ENCODE results near the gene CPNE6.

CPNE6 gene

DNA sequence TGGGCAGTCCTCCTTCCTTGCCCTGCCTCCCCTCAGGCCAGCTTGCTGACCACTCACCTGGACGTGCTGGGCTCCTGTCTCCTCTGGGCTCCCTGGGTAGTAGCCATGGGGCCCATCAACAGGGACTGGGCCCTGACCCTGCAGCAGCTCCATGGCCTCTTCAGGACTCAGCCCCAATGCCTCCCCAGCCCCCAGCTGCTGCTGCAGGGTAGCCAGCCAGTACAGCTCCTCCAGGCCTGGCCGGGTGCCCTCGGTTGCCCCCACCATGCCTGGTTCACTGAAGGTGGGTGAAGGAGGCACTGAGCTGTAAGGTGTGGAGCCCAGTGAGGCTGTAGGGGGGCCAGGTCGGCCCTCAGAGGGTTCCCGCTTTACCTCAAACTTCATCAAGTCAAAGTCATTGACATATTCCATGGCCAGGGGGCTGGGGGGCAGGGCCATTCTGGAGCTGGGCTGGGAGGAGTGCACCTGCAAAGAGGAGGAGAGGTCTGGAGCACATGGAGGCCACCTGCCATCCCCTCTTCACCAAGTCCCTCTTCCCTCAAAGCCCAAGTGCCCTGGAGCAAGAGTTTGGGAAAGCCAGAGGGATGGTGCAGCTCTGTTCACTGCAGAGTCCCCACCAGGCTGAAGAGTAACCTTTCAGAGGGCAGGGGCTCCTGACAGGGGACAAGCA lies 11.2 kb downstream of the CPNE6 start:
- Histone ChIP-seq H3K27ac (ENCODE audit: low read depth, low read length) (no peak overlapping the region), H3K4me1 (ENCODE audit: insufficient read depth, low read length) (peaks cover 20% of the 10 kb centered on the region), H3K27me3 (ENCODE audit: insufficient read depth, low read length) (peaks cover 47% of the 10 kb centered on the region), H3K9me3 (ENCODE audit: insufficient read depth, low read depth, low read length) (no peaks in the 10 kb centered on the region), H3K36me3 (ENCODE audit: insufficient read depth, low read length) (no peaks in the 10 kb centered on the region), H3K9ac (ENCODE audit: low read depth, low read length) (no peak overlapping the region), H3K4me3 (ENCODE audit: low read length) (no peak overlapping the region)
- 90% methylated on average over 5 of the region's 5 CpGs for WGBS

GRCh38 chr14:24083462-24083861 lies 12.1 kb downstream of the CPNE6 start:
- Histone ChIP-seq H3K27ac (ENCODE audit: low read depth, low read length) (no peak overlapping the region), H3K9ac (ENCODE audit: low read depth, low read length) (no peak overlapping the region), H3K4me3 (ENCODE audit: low read length) (no peak overlapping the region), H3K27me3 (ENCODE audit: insufficient read depth, low read length) (peaks cover 47% of the 10 kb centered on the region), H3K4me1 (ENCODE audit: insufficient read depth, low read length) (peaks cover 20% of the 10 kb centered on the region), H3K36me3 (ENCODE audit: insufficient read depth, low read length) (no peaks in the 10 kb centered on the region), H3K9me3 (ENCODE audit: insufficient read depth, low read depth, low read length) (no peaks in the 10 kb centered on the region)
- 90% methylated on average over 3 of the region's 3 CpGs for WGBS

DNA sequence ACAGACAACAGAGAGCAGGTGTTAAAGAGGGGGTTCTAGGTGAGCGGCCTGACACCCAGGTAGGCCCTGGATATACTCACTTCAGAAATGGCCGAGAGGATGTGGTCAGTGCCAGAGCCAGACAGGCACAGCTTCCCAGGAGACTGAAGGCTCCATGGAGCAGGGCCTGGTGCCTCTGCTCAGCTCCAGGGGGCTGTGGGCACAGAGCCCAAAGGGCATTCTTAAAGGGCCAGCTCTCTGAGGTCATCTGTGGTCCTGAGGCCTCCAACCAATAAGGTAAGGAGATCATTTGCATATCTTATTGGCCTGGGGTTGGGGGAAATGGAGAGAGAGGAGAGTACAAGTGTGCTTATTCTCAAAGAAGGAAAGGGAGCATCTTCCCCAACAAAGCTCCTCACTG lies 13.1 kb downstream of the CPNE6 start:
- H3K4me3 ChIP-seq (ENCODE audit: low read length), result no peak overlapping the region
- H3K4me1 ChIP-seq (ENCODE audit: insufficient read depth, low read length), result peaks cover 18% of the 10 kb centered on the region
- 89% methylated on average over 2 of the region's 2 CpGs for WGBS
- peaks cover 47% of the 10 kb centered on the region for H3K27me3 ChIP-seq (ENCODE audit: insufficient read depth, low read length)
- H3K9me3 ChIP-seq (ENCODE audit: insufficient read depth, low read depth, low read length), result no peaks in the 10 kb centered on the region
- H3K9ac ChIP-seq (ENCODE audit: low read depth, low read length), result no peak overlapping the region
- H3K36me3 ChIP-seq (ENCODE audit: insufficient read depth, low read length), result no peaks in the 10 kb centered on the region
- H3K27ac ChIP-seq (ENCODE audit: low read depth, low read length), result no peak overlapping the region

- H3K9ac ChIP-seq (ENCODE audit: low read depth, low read length), result no peak overlapping the region
- no peaks in the 10 kb centered on the region for H3K36me3 ChIP-seq (ENCODE audit: insufficient read depth, low read length)
- 88% methylated on average over 2 of the region's 3 CpGs for WGBS
- H3K4me1 ChIP-seq (ENCODE audit: insufficient read depth, low read length), result peaks cover 11% of the 10 kb centered on the region
- no peak overlapping the region for H3K4me3 ChIP-seq (ENCODE audit: low read length)
- no peak overlapping the region for H3K27ac ChIP-seq (ENCODE audit: low read depth, low read length)
- no peaks in the 10 kb centered on the region for H3K9me3 ChIP-seq (ENCODE audit: insufficient read depth, low read depth, low read length)
- peaks cover 42% of the 10 kb centered on the region for H3K27me3 ChIP-seq (ENCODE audit: insufficient read depth, low read length)
These were observed 13.9 kb downstream of the CPNE6 start for GRCh38 chr14:24085215-24085614.

GRCh38 chr14:24086193-24086955 lies 15.0 kb downstream of the CPNE6 start:
- no peak overlapping the region for H3K9ac ChIP-seq (ENCODE audit: low read depth, low read length)
- no peak overlapping the region for H3K27ac ChIP-seq (ENCODE audit: low read depth, low read length)
- H3K36me3 ChIP-seq (ENCODE audit: insufficient read depth, low read length), result no peaks in the 10 kb centered on the region
- H3K27me3 ChIP-seq (ENCODE audit: insufficient read depth, low read length), result peaks cover 31% of the 10 kb centered on the region
- H3K4me3 ChIP-seq (ENCODE audit: low read length), result no peak overlapping the region
- WGBS, result 64% methylated on average over 3 of the region's 3 CpGs
- no peaks in the 10 kb centered on the region for H3K9me3 ChIP-seq (ENCODE audit: insufficient read depth, low read depth, low read length)
- 0 out of 2 replicates have a peak, but pooled peaks cover 4% of the 10 kb centered on the region for H3K4me1 ChIP-seq (ENCODE audit: insufficient read depth, low read length)

DNA sequence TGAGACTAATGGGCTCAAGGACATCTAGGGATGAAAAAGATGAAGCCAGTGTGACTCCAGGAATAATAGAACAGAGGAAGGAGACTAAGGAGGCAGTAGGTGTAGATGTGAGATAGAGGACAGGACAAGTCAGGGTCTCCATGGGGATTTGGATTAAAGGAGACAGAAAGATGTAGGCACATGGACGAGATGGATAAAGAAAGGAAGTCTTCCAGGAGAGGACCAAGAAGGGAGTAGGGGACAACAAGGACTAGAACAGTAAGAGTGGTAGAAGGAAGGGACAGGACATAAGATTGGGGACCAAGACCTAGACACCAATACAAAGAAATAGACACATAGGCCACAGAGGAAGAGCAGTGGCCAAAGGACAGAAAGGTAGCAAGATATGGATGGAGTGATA lies 15.6 kb downstream of the CPNE6 start:
- 0 out of 2 replicates have a peak, but pooled peaks cover 1% of the 10 kb centered on the region for H3K4me1 ChIP-seq (ENCODE audit: insufficient read depth, low read length)
- no peaks in the 10 kb centered on the region for H3K36me3 ChIP-seq (ENCODE audit: insufficient read depth, low read length)
- no peaks in the 10 kb centered on the region for H3K9me3 ChIP-seq (ENCODE audit: insufficient read depth, low read depth, low read length)
- WGBS, result 84% methylated on average over 1 of the region's 1 CpG
- peaks cover 24% of the 10 kb centered on the region for H3K27me3 ChIP-seq (ENCODE audit: insufficient read depth, low read length)
- no peak overlapping the region for H3K27ac ChIP-seq (ENCODE audit: low read depth, low read length)
- H3K4me3 ChIP-seq (ENCODE audit: low read length), result no peak overlapping the region
- no peak overlapping the region for H3K9ac ChIP-seq (ENCODE audit: low read depth, low read length)

DNA sequence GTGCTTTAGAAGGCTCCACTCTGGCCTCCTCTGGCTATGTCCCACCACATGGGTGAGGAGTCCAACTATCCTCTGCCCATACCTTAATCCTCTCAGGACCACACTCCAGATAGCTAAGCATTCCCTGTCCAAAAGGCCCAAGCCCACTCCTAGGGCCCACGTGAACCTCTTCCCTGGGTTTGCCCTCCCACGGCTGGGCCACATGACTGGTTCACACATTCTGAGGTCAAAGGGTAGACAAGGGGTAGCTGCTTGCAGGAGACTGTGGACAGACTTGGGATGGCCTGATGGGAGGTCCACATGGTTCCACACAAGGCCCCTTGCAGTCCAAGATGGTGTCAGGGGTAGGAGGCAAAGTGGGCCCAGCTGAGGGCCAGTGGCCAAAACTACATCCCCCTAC lies 16.7 kb downstream of the CPNE6 start:
- Histone ChIP-seq H3K4me3 (ENCODE audit: low read length) (no peak overlapping the region), H3K36me3 (ENCODE audit: insufficient read depth, low read length) (no peaks in the 10 kb centered on the region), H3K27me3 (ENCODE audit: insufficient read depth, low read length) (peaks cover 18% of the 10 kb centered on the region), H3K27ac (ENCODE audit: low read depth, low read length) (no peak overlapping the region), H3K9me3 (ENCODE audit: insufficient read depth, low read depth, low read length) (no peaks in the 10 kb centered on the region), H3K9ac (ENCODE audit: low read depth, low read length) (no peak overlapping the region), H3K4me1 (ENCODE audit: insufficient read depth, low read length) (no peaks in the 10 kb centered on the region)
- 84% methylated on average over 2 of the region's 2 CpGs for WGBS

DNA sequence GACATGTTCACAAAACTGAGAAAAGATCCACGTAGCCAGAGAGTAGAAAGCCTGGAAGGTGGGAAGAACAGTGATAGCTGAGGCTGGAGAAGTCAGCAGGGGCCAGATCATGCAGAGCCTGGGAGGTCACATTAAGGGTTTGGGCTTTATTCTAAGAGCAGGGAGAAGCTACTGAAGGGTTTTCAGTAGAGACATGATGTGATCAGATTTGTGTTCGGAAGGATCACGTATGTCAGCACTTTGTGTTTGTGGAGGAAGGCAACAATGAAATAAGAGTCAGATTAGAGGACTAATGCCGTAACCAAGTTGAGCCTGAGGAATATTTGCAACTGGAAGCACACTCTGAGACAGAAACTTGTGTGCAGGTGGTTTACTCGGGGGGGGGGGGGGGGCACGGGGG lies 18.5 kb downstream of the CPNE6 start:
- Histone ChIP-seq H3K27ac (ENCODE audit: low read depth, low read length) (no peak overlapping the region), H3K27me3 (ENCODE audit: insufficient read depth, low read length) (peaks cover 6% of the 10 kb centered on the region), H3K4me3 (ENCODE audit: low read length) (no peak overlapping the region), H3K4me1 (ENCODE audit: insufficient read depth, low read length) (peaks cover 5% of the 10 kb centered on the region), H3K9ac (ENCODE audit: low read depth, low read length) (no peak overlapping the region), H3K9me3 (ENCODE audit: insufficient read depth, low read depth, low read length) (no peaks in the 10 kb centered on the region), H3K36me3 (ENCODE audit: insufficient read depth, low read length) (no peaks in the 10 kb centered on the region)
- WGBS, result 90% methylated on average over 5 of the region's 6 CpGs

DNA sequence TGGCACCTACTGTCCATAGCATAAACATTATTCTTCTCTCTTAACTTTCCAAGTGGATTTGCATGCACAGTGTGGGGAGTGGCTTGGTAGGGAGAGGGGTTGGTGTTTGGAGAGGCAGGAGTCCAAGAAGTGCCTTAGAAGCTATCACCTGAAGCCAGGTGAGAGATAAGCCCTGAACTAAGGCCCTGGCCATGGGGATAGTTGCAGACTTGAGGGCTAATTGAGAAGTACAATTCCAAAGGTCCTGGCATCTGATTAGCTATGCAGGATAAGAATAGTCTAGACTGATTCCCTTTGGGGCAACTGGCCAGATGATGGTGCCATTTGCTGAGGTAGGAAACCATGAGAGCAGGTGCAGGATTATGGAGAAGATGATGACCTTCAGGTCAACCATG lies 20.7 kb downstream of the CPNE6 start:
- Histone ChIP-seq H3K9me3 (ENCODE audit: insufficient read depth, low read depth, low read length) (no peaks in the 10 kb centered on the region), H3K36me3 (ENCODE audit: insufficient read depth, low read length) (no peaks in the 10 kb centered on the region), H3K4me1 (ENCODE audit: insufficient read depth, low read length) (peaks cover 14% of the 10 kb centered on the region), H3K27me3 (ENCODE audit: insufficient read depth, low read length) (peaks cover 6% of the 10 kb centered on the region), H3K4me3 (ENCODE audit: low read length) (no peak overlapping the region), H3K27ac (ENCODE audit: low read depth, low read length) (no peak overlapping the region), H3K9ac (ENCODE audit: low read depth, low read length) (no peak overlapping the region)

DNA sequence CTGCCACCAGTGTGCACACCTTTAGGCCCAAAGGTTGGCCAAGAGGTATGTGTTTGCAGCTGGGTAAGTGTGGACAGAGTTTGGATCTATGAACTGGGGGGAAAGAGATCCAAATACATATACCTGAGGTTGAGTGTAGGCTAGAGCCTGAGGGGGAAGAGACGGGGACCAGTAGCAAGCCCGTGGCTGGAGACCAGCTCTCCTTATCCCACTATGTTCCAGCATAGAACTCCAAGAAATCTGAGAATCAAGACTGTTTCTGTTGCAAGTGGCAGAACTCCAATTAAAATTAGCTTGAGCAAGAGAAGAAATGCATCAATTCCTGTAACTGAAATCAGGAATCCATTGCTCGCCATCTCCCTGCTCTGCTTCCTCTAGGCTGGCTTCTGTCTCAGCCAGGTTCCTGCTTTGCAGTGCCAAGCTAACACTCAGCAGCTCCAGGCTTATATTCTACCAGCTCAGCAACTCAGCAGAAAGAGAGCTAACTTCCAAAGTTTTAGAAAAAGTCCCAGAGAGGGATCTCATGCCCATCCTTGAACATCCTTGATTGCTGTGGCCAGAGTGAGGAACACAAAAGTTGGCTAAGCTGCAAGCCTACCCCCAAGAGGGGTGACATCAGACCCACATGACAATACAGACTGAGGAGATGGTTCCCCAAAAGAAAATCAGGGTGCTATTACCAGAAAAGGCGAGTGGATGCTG lies 21.3 kb downstream of the CPNE6 start:
- H3K4me1 ChIP-seq (ENCODE audit: insufficient read depth, low read length), result peaks cover 14% of the 10 kb centered on the region
- no peaks in the 10 kb centered on the region for H3K36me3 ChIP-seq (ENCODE audit: insufficient read depth, low read length)
- H3K27me3 ChIP-seq (ENCODE audit: insufficient read depth, low read length), result peaks cover 6% of the 10 kb centered on the region
- H3K27ac ChIP-seq (ENCODE audit: low read depth, low read length), result no peak overlapping the region
- no peaks in the 10 kb centered on the region for H3K9me3 ChIP-seq (ENCODE audit: insufficient read depth, low read depth, low read length)
- WGBS, result 95% methylated on average over 3 of the region's 4 CpGs
- no peak overlapping the region for H3K9ac ChIP-seq (ENCODE audit: low read depth, low read length)
- H3K4me3 ChIP-seq (ENCODE audit: low read length), result no peak overlapping the region

DNA sequence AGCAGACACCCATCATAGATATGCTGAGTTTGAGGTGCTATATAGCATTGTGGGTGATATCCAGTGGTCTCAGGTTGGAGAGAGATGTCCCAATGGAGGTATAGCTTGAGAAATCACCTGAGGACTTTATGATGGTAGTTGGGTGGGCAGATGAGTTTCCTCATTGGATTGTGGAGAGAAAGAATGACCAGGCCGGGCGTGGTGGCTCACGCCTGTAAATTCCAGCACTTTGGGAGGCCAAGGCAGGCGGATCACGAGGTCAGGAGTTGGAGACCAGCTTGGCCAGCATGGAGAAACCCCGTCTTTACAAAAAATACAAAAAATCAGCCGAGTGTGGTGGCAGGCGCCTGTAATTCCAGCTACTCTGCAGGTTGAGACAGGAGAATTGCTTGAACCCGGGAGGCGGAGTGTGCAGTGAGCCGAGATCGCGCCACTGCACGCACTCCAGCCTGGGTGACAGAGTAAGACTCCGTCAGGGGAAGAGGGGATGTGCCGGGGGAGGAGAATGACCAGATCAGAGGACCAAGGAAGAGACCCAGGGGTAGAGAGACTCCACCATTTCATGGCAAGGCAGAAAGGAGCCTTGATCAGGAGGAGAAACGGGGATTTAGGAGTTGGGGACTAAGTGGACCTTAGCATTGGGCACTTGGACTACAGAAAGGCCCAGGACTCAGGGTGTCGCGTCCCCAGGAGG lies 22.0 kb downstream of the CPNE6 start:
- Histone ChIP-seq H3K9ac (ENCODE audit: low read depth, low read length) (peak overlapping the region; percentile 52), H3K27me3 (ENCODE audit: insufficient read depth, low read length) (peaks cover 6% of the 10 kb centered on the region), H3K4me1 (ENCODE audit: insufficient read depth, low read length) (peaks cover 14% of the 10 kb centered on the region), H3K36me3 (ENCODE audit: insufficient read depth, low read length) (peaks cover 6% of the 10 kb centered on the region), H3K4me3 (ENCODE audit: low read length) (peak overlapping the region; percentile 24), H3K27ac (ENCODE audit: low read depth, low read length) (peak overlapping the region; percentile 77; the same call in 1 of the 2 replicates), H3K9me3 (ENCODE audit: insufficient read depth, low read depth, low read length) (no peaks in the 10 kb centered on the region)
- WGBS, result 83% methylated on average over 19 of the region's 19 CpGs

Measured in HUES64 (cell line).